SH-SY5Y (cell line): ENCODE results near the gene ADAM15.

Source experiments
- GATA2 ChIP-seq: IDR thresholded peaks from 2 replicates; pipeline ENCODE4 v1.6.1; 2011; ENCODE audit warnings: mild to moderate bottlenecking, low read depth, low read length
- GATA3 ChIP-seq: IDR thresholded peaks from 2 replicates; pipeline ENCODE4 v1.6.1; 2011; ENCODE audit warnings: low read depth, mild to moderate bottlenecking, low read length, moderate library complexity

The ADAM15 gene

DNA sequence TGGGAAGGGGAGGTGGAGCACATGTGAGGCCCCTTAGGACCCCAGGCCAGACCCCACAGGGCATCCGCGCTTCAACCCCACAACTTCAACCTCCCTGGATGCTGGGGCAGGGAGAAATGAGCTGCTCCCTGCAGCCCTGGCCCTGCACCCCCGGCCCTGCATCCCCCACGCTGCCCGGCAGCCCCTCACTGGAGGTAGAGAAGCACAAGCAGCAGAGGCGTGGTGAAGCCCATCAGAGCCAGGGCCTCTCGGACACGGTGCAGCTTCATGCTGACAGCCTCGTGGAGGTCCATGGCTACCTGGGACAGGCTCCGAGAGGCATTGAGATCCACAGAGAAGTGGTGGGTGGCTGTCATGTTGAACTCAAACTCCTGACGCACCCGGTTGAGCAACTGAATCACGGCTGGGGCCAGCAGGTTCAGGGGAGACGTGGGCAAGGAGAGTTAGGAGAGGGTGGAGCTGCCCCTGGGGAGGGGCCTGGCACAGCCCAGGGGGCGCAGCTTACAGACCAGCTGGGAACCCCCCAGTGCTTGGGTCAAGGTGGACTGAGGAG is 20.8 kb upstream of the ADAM15 start:
- TF ChIP-seq GATA3 (no peak), GATA2 (no peak)

DNA sequence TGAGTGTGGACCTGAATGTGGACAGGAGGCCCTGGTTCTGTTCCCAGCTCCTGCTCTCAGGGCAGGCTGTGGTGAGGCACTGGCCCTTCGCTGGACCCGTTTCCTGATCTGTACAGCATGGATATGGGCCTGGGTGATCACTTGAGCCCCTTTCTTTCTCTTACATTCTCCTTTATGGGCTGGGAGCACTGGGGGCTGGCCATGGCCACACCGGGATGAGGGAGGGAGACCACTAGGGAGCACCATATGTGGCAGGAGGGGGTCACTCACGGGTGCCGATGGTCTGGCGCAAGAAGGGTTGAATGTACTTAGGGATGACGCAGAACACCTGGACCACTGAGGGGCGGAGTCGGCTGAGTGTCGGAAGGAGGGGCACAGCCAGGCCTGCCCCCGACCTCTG is 20.2 kb upstream of the ADAM15 start:
- TF ChIP-seq GATA3 (no peak), GATA2 (no peak)

DNA sequence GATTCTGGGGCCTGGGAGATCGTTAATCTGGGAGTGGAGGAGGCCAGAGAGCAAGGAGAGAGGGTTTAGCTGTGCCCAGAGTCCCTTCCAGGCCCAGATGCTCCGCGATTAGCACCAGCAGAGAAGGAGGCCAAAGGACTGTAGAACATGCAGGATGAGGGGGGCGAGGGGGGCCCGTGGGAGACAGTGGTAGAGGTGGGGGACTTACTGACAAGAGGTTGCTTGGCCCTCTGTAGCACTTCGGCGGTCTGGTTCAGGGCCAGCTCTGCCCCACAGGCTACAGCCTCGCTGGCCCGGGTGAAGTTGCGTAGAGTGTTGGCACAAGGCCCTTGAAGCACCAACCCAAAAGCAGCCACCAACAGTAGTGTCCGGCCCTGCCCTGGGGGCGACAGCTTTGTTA is 18.2 kb upstream of the ADAM15 start:
- TF ChIP-seq GATA3 = no peak
- TF ChIP-seq GATA2 = no peak

DNA sequence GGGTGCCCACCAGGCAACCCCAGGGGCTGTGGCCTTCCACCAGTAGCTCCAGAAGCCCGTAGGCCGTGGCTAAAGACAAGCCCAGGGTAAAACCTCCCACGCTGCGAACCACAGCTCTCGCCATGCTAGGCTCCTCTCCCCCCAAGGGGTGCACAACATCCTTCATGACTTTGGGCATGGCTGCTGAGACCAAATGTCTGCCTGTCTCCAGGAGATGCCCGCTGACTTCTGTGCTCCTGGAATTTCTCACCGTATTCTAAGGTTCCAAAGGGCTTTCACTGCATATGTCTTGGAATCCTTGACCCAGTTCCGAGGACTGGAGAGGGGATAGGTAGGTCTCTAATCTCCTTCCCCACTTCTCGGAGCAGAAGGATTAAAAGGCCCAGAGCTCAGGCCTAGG is 17.6 kb upstream of the ADAM15 start, which contains the start of the genes DCST1 and DCST2:
Gene DCST1 (plus strand): TSS at position 301 of the 400 bp plus-strand sequence. CDS start 213 bp downstream, outside the sequence.
Gene DCST2 (minus strand): TSS at position 258 of the 400 bp plus-strand sequence. CDS start 80 bp downstream, at position 178.
- TF ChIP-seq GATA3 (no peak), GATA2 (no peak)

DNA sequence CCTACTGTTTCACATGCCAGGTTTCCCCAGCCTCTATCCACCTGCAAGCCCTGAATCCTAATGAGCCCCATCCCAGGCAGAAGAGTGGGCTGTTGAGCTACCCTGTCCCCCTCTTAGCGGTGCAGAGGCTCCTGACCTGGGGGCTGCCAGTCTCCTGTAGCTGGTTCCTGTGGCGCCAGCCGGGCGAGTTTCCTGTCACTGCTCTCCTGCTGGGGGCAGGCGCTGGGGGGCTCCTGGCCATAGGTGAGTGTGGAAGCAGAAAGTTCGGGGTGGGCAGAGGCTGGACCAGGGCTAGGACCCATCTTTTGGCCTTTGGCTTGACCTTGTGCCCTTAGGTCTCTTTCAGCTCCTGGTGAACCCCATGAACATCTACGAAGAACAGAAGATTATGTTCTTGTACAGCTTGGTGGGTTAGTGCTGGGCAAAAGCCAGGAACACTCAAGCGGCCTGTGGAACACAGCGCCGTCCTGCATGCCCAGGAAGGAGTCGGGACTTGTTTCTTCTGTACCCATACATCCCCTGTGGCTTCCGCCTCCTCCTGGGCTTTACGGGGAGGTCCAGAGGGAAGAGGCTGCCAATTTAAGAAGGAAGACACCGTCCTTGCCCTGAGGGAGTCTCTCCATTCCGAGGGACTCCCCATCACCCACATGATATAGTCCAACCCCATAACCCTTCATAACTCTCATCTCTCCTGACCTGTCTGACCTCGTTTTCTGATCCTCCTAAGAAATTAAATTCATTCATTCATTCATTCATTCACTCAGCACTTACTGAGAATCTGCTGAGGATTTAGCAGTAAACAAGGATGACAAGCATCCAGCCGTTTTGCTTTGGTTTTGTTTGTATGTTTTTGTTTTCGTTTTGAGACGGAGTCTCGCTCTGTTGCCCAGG is 16.6 kb upstream of the ADAM15 start:
- TF ChIP-seq GATA3 (no peak), GATA2 (no peak)

DNA sequence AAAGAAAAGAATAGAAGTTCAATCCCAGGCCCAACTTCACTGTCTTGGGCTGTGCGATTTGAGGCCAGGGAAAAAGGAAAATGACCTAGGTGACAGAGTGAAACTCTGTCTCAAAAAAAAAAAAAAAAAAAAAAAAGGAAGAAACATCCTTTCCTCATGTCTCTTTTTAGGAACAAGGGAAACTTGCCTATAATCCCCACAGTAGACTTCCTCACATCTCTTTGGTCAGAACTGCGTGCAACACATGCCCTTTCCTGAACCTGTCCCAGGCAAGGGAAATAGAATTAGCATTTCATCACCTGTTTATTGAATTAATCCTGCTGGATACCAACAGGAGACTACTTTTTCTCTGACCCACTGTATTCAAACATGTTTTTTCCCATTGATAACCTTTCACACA is 15.2 kb upstream of the ADAM15 start:
- TF ChIP-seq GATA3 = no peak
- TF ChIP-seq GATA2 = no peak

DNA sequence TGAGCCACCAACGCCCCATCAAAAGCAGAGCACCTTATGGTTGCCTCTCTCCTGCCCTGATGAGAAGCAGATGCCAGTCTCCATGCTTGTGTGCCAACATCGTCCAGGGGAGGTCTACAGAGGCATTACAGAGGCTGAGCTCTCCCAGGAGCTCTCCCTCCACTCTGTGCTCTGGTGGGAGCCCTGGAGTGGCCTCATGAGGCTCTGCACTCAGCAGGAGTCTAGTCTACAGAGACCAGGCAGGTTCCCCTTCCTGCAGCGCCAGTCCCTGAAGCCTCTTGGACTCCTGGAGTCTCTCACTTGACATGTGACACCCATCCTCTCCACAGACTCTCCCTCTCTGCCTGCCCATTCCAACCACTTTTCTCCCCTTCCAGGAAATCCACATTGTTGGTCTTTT is 14.1 kb upstream of the ADAM15 start:
- no peak for TF ChIP-seq GATA3
- no peak for TF ChIP-seq GATA2

DNA sequence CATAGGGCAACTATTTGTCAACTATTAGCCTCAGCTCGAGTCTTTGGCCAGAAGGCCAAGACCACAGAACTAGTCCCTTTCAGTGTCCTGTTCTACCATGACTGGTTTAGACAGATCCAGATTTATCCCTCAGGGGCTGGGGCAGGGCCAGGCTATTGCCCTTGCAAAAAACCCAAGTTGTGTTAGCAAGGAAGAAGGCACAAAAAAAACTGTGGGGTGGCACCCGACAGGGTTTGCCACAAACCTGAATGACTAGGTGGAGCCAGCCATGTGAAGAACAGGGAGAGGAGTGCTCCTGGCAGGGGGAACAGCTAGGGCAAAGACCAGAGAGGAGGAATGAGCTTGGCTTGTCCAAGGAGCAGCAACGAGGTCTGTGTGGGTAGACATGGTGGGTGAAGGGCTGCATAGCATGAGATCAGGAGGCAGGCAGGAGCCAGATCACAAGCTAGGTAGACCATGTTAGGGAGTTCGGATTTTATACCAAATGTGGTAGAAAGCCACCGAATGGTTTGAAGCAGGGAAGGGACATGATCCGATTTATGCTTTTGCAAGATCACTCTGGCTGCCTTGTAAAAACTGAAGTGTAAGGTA is 13.2 kb upstream of the ADAM15 start:
- TF ChIP-seq GATA2 = no peak
- no peak for TF ChIP-seq GATA3

DNA sequence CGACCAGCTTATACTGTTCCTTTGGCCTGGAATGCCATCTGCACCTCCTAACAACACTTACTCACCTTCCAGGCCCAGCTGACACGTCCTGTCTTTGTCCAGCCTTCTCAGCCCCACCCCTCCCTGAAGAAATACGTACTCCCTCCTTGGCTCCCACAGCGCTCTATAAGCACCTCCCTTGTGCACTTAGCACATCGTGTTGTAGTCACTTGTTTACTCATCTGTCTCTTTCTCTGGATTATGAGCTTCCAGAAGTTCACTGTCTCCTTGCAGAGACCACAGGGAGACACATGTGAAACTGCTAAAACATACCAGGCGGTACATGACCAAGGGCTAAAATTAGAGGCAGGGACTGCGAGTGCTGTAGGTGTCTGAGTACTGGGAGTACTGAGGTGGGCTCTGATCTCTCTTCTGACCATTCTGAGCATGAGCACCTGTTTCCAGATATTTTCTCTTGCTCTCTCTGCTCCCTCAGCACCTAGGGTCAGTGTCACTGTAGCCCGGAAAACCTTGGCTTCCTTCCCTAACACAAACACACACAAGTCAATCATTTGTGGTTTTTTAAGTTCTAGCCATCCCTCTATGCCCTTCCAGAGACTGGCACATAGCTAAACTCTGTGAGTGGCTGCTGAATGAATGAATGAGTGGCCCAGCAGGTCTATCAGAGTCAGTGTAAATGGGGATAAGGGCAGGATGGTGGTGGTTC is 12.4 kb upstream of the ADAM15 start:
- TF ChIP-seq GATA3 = no peak
- no peak for TF ChIP-seq GATA2

DNA sequence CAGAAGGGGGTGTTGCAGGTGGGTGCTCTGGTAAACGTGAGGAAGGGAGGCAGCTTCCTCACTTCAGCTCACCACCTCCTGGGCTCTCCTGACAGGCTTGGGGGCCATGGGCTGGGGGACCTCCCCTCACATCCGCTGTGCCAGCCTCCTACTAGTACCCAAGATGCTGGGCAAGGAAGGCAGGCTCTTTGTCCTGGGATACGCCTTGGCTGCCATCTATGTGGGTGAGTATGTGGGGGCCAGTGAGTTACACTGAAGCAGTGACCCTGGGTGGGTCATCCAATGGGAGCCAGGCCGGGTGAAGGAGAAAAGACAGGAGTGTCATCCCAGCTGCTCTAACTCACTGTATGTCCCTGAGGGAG is 11.8 kb upstream of the ADAM15 start:
- no peak for TF ChIP-seq GATA2
- no peak for TF ChIP-seq GATA3

DNA sequence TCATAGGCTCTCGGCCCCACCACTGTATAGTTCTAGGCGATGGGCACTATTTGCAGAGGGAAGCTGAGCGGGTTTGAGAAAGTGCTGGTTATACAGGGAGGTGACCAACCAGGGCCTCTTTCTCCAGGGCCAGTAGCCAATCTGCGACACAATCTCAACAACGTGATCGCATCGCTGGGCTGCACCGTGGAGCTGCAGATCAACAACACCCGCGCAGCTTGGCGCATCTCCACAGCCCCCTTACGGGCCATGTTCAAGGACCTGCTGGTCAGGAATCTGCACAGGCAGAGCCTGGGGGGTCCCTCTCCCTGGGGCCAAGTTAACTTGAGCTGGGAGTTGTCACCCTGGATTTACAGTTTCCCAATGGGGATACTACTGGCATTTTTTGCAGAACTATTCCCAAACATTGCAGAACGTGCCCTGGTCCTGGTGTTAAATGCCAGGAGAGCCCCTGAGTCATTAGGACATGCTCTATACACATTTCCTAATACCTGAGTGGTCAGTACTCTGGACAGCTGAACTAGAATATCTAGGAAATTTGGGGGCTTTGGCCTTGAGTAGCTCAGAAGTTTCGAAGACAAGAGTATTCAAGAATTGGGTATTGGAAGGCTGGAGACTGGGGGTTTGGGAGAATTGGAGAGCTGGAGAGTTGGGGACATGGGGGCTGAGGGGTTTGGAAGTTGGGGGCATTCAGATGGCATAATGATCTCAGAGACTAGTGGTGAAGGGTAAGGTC is 10.6 kb upstream of the ADAM15 start:
- TF ChIP-seq GATA3 (no peak), GATA2 (no peak)

DNA sequence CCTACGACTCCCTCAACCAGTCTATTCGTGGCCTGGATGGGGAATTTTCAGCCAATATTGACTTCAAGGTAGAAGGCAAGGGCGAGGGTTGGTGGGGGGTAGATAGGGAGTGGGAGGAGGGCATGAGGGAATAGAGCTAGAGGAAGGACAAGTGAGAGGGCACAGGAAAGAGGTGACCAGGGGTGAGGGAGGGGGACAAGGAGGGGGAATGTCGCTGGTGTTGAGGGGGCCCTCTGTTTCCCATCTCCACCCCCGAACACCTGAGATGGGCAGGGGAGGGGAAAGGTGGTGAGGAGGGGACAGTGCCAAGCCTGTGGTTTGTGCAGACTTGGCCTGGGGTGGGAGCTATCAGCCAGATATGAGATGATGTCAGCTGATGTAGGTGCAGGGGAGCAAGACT is 8.3 kb upstream of the ADAM15 start:
- TF ChIP-seq GATA3 (no peak), GATA2 (no peak)

DNA sequence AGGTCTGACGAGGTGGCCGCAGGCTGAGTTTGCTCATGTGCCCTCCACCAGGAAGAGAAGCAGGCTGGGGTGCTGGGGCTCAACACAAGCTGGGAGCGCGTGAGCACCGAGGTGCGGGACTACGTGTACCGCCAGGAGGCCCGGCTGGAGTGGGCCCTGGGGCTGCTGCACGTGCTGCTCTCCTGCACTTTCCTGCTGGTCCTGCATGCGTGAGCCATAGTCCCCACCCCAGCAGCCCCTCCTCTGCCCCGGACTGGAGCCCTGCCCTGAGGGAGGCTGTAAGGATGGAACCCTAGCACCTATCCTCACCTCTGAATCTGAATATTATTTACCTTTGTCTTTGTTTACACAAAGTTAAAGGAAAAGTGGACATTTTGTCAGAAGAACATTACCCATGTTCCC is 7.8 kb upstream of the ADAM15 start:
- TF ChIP-seq GATA3 (no peak), GATA2 (no peak)
